ENCODE measurements around the gene AFAP1L1. TPM values are rescaled to one million over a fixed set of nuclear protein-coding genes. Genes with fewer than 3 reads are reported as not detected.

AFAP1L1 gene
- total and polyA plus RNA-seq, 9 of the 15 experiments (the other 6 are each of a cell fraction or from before 2014, with no cell fraction given): 0.01 to 0.12 (median 0.03) TPM; not detected in 4

DNA sequence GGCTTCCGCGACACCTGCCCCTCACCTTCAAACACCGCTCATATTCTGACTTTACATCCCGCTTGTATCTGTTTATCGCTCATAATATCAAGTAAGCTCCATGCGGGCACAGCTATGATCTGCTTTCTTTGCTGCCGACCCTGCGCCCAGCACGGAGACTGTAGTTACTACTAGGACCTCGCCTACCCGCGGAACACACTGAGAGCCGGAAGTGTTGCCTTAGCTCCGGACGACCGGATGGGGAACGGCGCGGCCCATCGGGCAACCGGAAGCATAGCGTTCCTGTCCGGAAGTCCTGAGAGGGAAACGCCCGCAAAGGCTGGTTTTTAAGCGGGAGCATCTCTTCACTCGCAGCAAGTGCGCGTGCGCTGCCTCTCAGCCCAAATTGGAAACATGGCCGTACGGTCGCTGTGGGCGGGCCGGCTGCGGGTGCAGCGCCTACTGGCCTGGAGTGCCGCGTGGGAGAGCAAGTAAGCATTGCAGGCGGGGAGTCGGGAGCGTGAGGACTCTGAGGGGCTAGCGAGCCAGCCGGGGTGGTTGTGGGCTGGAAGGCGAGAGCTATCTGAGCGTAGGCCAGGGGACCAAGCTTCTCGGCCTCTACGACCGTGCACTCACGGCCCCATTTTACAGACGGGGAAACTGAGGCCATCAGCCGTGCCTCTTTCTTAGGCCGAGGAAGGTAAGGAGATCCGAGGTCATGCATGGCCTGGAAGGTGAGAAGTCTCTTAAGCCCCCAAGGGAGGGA is 73.7 kb downstream of the AFAP1L1 start, which contains the start of gene GRPEL2 (continued):
- TF ChIP-seq, protein P1, sequence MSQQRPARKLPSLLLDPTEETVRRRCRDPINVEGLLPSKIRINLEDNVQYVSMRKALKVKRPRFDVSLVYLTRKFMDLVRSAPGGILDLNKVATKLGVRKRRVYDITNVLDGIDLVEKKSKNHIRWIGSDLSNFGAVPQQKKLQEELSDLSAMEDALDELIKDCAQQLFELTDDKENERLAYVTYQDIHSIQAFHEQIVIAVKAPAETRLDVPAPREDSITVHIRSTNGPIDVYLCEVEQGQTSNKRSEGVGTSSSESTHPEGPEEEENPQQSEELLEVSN (IDR thresholded peaks at IDR 0.05; ENCODE audit: borderline replicate concordance in 1 of 2, extremely low read depth in 1 of 2, insufficient read depth in 1 of 2, insufficient read length in 1 of 2, low read depth in 1 of 2, low read length in 1 of 2, poor library complexity in 1 of 2, severe bottlenecking in 1 of 2): peak; percentile 80 to 88
- TF ChIP-seq, protein P2, sequence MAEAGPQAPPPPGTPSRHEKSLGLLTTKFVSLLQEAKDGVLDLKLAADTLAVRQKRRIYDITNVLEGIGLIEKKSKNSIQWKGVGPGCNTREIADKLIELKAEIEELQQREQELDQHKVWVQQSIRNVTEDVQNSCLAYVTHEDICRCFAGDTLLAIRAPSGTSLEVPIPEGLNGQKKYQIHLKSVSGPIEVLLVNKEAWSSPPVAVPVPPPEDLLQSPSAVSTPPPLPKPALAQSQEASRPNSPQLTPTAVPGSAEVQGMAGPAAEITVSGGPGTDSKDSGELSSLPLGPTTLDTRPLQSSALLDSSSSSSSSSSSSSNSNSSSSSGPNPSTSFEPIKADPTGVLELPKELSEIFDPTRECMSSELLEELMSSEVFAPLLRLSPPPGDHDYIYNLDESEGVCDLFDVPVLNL (CRISPR knock-in tag; IDR thresholded peaks at IDR 0.05; ENCODE audit: low read depth): no peak; the same call in 1 of the 2 replicates
- TF ChIP-seq IRF2 (CRISPR knock-in tag; IDR thresholded peaks at IDR 0.05) (no peak), ZNF77 (CRISPR knock-in tag; IDR thresholded peaks at IDR 0.05) (no peak), NEUROD1 (IDR thresholded peaks at IDR 0.05; ENCODE audit: borderline replicate concordance, low read depth, low read length, partially characterized antibody) (no peak), ARHGAP35 (IDR thresholded peaks at IDR 0.05; ENCODE audit: partially characterized antibody) (no peak), ZFX (CRISPR knock-in tag; IDR thresholded peaks at IDR 0.05) (peak; percentile 94), ATF6 (CRISPR knock-in tag; IDR thresholded peaks at IDR 0.05) (0 out of 2 replicates have a peak, but pooled peaks have one; percentile 23), ZNF165 (CRISPR knock-in tag; IDR thresholded peaks at IDR 0.05; ENCODE audit: borderline replicate concordance) (no peak), ZNF134 (CRISPR knock-in tag; conservative IDR thresholded peaks at IDR 0.05) (no peak)
- TF ChIP-seq, protein P3, sequence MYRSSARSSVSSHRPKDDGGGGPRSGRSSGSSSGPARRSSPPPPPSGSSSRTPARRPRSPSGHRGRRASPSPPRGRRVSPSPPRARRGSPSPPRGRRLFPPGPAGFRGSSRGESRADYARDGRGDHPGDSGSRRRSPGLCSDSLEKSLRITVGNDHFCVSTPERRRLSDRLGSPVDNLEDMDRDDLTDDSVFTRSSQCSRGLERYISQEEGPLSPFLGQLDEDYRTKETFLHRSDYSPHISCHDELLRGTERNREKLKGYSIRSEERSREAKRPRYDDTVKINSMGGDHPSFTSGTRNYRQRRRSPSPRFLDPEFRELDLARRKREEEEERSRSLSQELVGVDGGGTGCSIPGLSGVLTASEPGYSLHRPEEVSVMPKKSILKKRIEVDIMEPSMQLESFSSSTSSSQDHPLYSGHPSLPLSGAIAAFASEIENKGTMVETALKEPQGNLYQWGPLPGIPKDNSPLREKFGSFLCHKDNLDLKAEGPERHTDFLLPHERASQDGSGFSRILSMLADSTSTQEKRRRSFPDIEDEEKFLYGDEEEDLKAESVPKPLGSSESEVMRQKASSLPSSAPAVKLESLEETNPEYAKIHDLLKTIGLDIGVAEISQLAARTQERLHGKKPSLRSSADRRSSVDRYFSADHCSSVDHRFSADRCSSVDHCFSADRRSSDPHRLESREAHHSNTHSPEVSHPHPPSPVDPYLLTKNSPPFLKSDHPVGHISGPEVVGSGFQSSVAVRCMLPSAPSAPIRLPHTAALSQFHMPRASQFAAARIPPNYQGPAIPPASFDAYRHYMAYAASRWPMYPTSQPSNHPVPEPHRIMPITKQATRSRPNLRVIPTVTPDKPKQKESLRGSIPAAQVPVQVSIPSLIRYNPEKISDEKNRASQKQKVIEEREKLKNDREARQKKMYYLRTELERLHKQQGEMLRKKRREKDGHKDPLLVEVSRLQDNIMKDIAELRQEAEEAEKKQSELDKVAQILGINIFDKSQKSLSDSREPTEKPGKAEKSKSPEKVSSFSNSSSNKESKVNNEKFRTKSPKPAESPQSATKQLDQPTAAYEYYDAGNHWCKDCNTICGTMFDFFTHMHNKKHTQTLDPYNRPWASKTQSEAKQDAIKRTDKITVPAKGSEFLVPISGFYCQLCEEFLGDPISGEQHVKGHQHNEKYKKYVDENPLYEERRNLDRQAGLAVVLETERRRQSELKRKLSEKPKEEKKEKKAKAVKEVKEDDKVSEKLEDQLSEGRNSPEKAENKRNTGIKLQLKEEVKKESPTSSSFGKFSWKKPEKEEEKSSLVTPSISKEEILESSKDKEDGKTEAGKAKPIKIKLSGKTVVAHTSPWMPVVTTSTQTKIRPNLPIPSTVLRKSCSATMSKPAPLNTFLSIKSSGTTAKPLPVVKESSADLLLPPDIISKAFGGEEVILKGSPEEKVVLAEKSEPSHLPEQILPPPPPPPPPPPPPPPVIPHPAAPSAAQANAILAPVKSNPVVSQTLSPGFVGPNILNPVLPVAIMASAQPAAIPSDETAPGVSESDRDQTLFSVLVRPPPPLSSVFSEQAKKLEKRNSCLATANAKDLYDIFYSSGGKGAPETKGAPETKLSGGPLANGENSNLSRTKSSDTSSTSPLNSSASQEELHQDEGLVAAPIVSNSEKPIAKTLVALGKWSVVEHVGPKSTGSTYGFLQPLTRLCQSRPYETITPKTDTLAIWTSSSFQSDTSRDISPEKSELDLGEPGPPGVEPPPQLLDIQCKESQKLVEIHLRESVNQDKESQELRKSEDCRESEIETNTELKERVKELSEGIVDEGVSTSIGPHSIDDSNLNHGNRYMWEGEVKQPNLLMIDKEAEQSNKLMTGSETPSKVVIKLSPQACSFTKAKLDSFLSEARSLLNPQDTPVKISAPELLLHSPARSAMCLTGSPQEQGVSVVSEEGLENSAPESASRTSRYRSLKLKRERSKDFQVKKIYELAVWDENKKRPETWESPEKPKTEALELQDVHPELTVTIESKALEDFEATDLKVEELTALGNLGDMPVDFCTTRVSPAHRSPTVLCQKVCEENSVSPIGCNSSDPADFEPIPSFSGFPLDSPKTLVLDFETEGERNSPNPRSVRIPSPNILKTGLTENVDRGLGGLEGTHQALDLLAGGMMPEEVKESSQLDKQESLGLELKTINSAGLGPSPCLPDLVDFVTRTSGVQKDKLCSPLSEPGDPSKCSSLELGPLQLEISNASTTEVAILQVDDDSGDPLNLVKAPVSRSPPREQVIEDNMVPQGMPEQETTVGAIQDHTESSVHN (IDR thresholded peaks at IDR 0.05; ENCODE audit: borderline replicate concordance in 1 of 2, low read depth in 1 of 2): 0 out of 4 replicates have a peak, but pooled peaks of 1 of the 2 experiments have one; percentile 17
- TF ChIP-seq, protein P4, sequence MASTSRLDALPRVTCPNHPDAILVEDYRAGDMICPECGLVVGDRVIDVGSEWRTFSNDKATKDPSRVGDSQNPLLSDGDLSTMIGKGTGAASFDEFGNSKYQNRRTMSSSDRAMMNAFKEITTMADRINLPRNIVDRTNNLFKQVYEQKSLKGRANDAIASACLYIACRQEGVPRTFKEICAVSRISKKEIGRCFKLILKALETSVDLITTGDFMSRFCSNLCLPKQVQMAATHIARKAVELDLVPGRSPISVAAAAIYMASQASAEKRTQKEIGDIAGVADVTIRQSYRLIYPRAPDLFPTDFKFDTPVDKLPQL (IDR thresholded peaks at IDR 0.05; ENCODE audit: extremely low read depth, insufficient read length): no peak

All from K562 (cell line).